Activated CD8-positive, alpha-beta memory T cell treated with anti-CD3 and anti-CD28 coated beads for 4 hours (primary cell): ENCODE data around the gene SFXN4.
"Not testable (repeated sequence)": the region's sequence is repeated elsewhere in the genome, so short reads cannot be mapped to it uniquely, and the experiment has no call there.

ENCODE experiments used
- DNase-seq, 2 donors: peaks; one replicate each; pipeline ENCODE4 v3.0.0-alpha.2; 2020; ENCODE audit warnings: low read depth in 2 of 2

Gene SFXN4

GRCh38 chr10:119143657-119144056 is 21.9 kb downstream of the SFXN4 start:
- DNase-seq: no peak

GRCh38 chr10:119140603-119141245 is 24.8 kb downstream of the SFXN4 start:
- DNase-seq: no peak

- peak; percentile 8 to 20 for DNase-seq
These were observed 25.9 kb downstream of the SFXN4 start for GRCh38 chr10:119139464-119140067.

- DNase-seq: no peak
These were observed 26.9 kb downstream of the SFXN4 start for GRCh38 chr10:119138346-119139306.

- not testable (repeated sequence) for DNase-seq
These were observed 27.6 kb downstream of the SFXN4 start for GRCh38 chr10:119137878-119138277.

- no peak for DNase-seq
These were observed 29.4 kb downstream of the SFXN4 start for GRCh38 chr10:119136084-119136483.

GRCh38 chr10:119135513-119135881 is 30.0 kb downstream of the SFXN4 start:
- no peak for DNase-seq

- DNase-seq: no peak
These were observed 31.6 kb downstream of the SFXN4 start for GRCh38 chr10:119133949-119134348.

- DNase-seq: no peak
These were observed 32.8 kb downstream of the SFXN4 start for GRCh38 chr10:119132521-119133345.

- no peak for DNase-seq
These were observed 33.8 kb downstream of the SFXN4 start for GRCh38 chr10:119131512-119132240.

- no peak for DNase-seq
These were observed 35.8 kb downstream of the SFXN4 start for GRCh38 chr10:119129721-119130120.

GRCh38 chr10:119125942-119126341 is 39.6 kb downstream of the SFXN4 start:
- no peak for DNase-seq

GRCh38 chr10:119120875-119121274 is 44.6 kb downstream of the SFXN4 start:
- no peak for DNase-seq

GRCh38 chr10:119120413-119120867 is 45.1 kb downstream of the SFXN4 start:
- no peak for DNase-seq

- DNase-seq: no peak
These were observed 46.1 kb downstream of the SFXN4 start for GRCh38 chr10:119119400-119119799.

GRCh38 chr10:119118231-119118630 is 47.3 kb downstream of the SFXN4 start:
- DNase-seq: no peak

GRCh38 chr10:119116326-119116951 is 49.1 kb downstream of the SFXN4 start:
- no peak for DNase-seq

GRCh38 chr10:119115926-119116325 is 49.6 kb downstream of the SFXN4 start:
- no peak for DNase-seq

GRCh38 chr10:119113751-119114732 is 51.5 kb downstream of the SFXN4 start:
- DNase-seq: no peak
